ACC112 (cell line): ENCODE measurements around the gene GNA12.

Source experiments
- H2AFZ ChIP-seq: fragments of 200-600 bp; sonication (generic); one replicate; pipeline ENCODE4 v1.6.0; 2017; ENCODE audit warnings: antibody characterized with exemption, low read length; ENCODE audit not compliant: unreplicated experiment
- H3K27ac ChIP-seq: fragments of 200-600 bp; sonication (generic); 2 replicates; pipeline ENCODE4 v1.5.1; 2014; ENCODE audit warnings: low read depth, mild to moderate bottlenecking, antibody characterized with exemption, low read length, moderate library complexity
- H3K27me3 ChIP-seq: fragments of 200-600 bp; sonication (generic); 2 replicates; pipeline ENCODE4 v1.6.1; 2014; ENCODE audit warnings: mild to moderate bottlenecking, antibody characterized with exemption, low read length, moderate library complexity, mixed read lengths; ENCODE audit not compliant: insufficient read depth
- H3K36me3 ChIP-seq: fragments of 200-600 bp; sonication (generic); 2 replicates; pipeline ENCODE4 v1.6.1; 2016; ENCODE audit warnings: mild to moderate bottlenecking, antibody characterized with exemption, low read length, moderate library complexity, mixed read lengths; ENCODE audit not compliant: insufficient read depth
- H3K4me1 ChIP-seq: fragments of 200-600 bp; sonication (generic); one replicate; pipeline ENCODE4 v1.6.1; 2016; ENCODE audit warnings: low read length, mixed read lengths; ENCODE audit not compliant: insufficient read depth, unreplicated experiment, control insufficient read depth
- H3K4me3 ChIP-seq: fragments of 200-600 bp; sonication (generic); 2 replicates; pipeline ENCODE4 v1.5.1; 2014; ENCODE audit warnings: mild to moderate bottlenecking, low read depth, low read length
- H3K79me2 ChIP-seq: fragments of 200-600 bp; sonication (generic); one replicate; pipeline ENCODE4 v1.6.0; 2016; ENCODE audit warnings: low read length; ENCODE audit not compliant: control insufficient read depth, unreplicated experiment, insufficient read depth

Gene GNA12

GRCh38 chr7:2779051-2779450 is 65.1 kb downstream of the GNA12 start:
- no peak overlapping the region for H3K4me3 ChIP-seq
- no peaks in the 10 kb centered on the region for H3K79me2 ChIP-seq
- H3K4me1 ChIP-seq, result peaks cover 16% of the 10 kb centered on the region
- peak overlapping the region; percentile 22; the same call in 1 of the 2 replicates for H3K27ac ChIP-seq
- H3K27me3 ChIP-seq, result no peaks in the 10 kb centered on the region
- no peak overlapping the region for H2AFZ ChIP-seq
- H3K36me3 ChIP-seq, result peaks cover 20% of the 10 kb centered on the region

GRCh38 chr7:2777898-2778535 is 66.1 kb downstream of the GNA12 start:
- Histone ChIP-seq H2AFZ (no peak overlapping the region), H3K4me3 (no peak overlapping the region), H3K79me2 (no peaks in the 10 kb centered on the region), H3K36me3 (peaks cover 20% of the 10 kb centered on the region), H3K27me3 (no peaks in the 10 kb centered on the region), H3K27ac (no peak overlapping the region; the same call in 1 of the 2 replicates), H3K4me1 (peaks cover 16% of the 10 kb centered on the region)

- H2AFZ ChIP-seq, result no peak overlapping the region
- peaks cover 13% of the 10 kb centered on the region; the same call in 1 of the 2 replicates for H3K36me3 ChIP-seq
- no peak overlapping the region for H3K27ac ChIP-seq
- H3K4me3 ChIP-seq, result no peak overlapping the region
- peaks cover 5% of the 10 kb centered on the region for H3K79me2 ChIP-seq
- peaks cover 6% of the 10 kb centered on the region for H3K4me1 ChIP-seq
- no peaks in the 10 kb centered on the region for H3K27me3 ChIP-seq
Observed at GRCh38 chr7:2776401-2776800, 67.7 kb downstream of the GNA12 start.

GRCh38 chr7:2775785-2776184 is 68.3 kb downstream of the GNA12 start:
- H3K27ac ChIP-seq, result no peak overlapping the region
- peaks cover 6% of the 10 kb centered on the region for H3K4me1 ChIP-seq
- peaks cover 5% of the 10 kb centered on the region for H3K79me2 ChIP-seq
- H3K4me3 ChIP-seq, result no peak overlapping the region
- H3K27me3 ChIP-seq, result no peaks in the 10 kb centered on the region
- peaks cover 10% of the 10 kb centered on the region; the same call in 1 of the 2 replicates for H3K36me3 ChIP-seq
- no peak overlapping the region for H2AFZ ChIP-seq

GRCh38 chr7:2775376-2775775 is 68.7 kb downstream of the GNA12 start:
- Histone ChIP-seq H3K79me2 (peaks cover 7% of the 10 kb centered on the region), H3K36me3 (peaks cover 9% of the 10 kb centered on the region; the same call in 1 of the 2 replicates)

GRCh38 chr7:2774935-2775334 is 69.2 kb downstream of the GNA12 start:
- H3K4me1 ChIP-seq, result peaks cover 6% of the 10 kb centered on the region
- H3K4me3 ChIP-seq, result no peak overlapping the region
- no peaks in the 10 kb centered on the region for H3K27me3 ChIP-seq
- peaks cover 8% of the 10 kb centered on the region for H3K79me2 ChIP-seq
- H3K27ac ChIP-seq, result no peak overlapping the region
- no peak overlapping the region for H2AFZ ChIP-seq
- H3K36me3 ChIP-seq, result peaks cover 9% of the 10 kb centered on the region; the same call in 1 of the 2 replicates

More at GRCh38 chr7:2775376-2775775, 68.7 kb downstream of the GNA12 start:
- no peak overlapping the region for H3K27ac ChIP-seq
- H3K27me3 ChIP-seq, result no peaks in the 10 kb centered on the region
- H3K4me3 ChIP-seq, result no peak overlapping the region
- peaks cover 6% of the 10 kb centered on the region for H3K4me1 ChIP-seq
- H2AFZ ChIP-seq, result no peak overlapping the region

- peaks cover 9% of the 10 kb centered on the region; the same call in 1 of the 2 replicates for H3K36me3 ChIP-seq
Observed at GRCh38 chr7:2774280-2774679, 69.8 kb downstream of the GNA12 start.

GRCh38 chr7:2773608-2774007 is 70.5 kb downstream of the GNA12 start:
- Histone ChIP-seq H3K27me3 (no peaks in the 10 kb centered on the region), H3K4me1 (no peaks in the 10 kb centered on the region), H3K36me3 (peaks cover 9% of the 10 kb centered on the region; the same call in 1 of the 2 replicates), H3K27ac (no peak overlapping the region), H3K79me2 (peaks cover 8% of the 10 kb centered on the region), H2AFZ (no peak overlapping the region), H3K4me3 (no peak overlapping the region)

More at GRCh38 chr7:2774280-2774679, 69.8 kb downstream of the GNA12 start:
- H2AFZ ChIP-seq, result no peak overlapping the region
- no peak overlapping the region for H3K27ac ChIP-seq
- H3K4me3 ChIP-seq, result no peak overlapping the region
- H3K79me2 ChIP-seq, result peaks cover 8% of the 10 kb centered on the region
- peaks cover 6% of the 10 kb centered on the region for H3K4me1 ChIP-seq
- no peaks in the 10 kb centered on the region for H3K27me3 ChIP-seq

- Histone ChIP-seq H3K4me3 (no peak overlapping the region), H3K36me3 (peaks cover 3% of the 10 kb centered on the region; the same call in 1 of the 2 replicates), H3K4me1 (no peaks in the 10 kb centered on the region), H3K27ac (no peak overlapping the region), H3K27me3 (no peaks in the 10 kb centered on the region), H2AFZ (no peak overlapping the region), H3K79me2 (peaks cover 10% of the 10 kb centered on the region)
Observed at GRCh38 chr7:2771274-2771731, 72.8 kb downstream of the GNA12 start.

- Histone ChIP-seq H3K36me3 (peaks cover 3% of the 10 kb centered on the region; the same call in 1 of the 2 replicates), H3K27me3 (no peaks in the 10 kb centered on the region), H3K27ac (no peak overlapping the region), H3K79me2 (peaks cover 29% of the 10 kb centered on the region), H3K4me3 (no peak overlapping the region), H3K4me1 (peaks cover 30% of the 10 kb centered on the region), H2AFZ (no peak overlapping the region)
Observed at GRCh38 chr7:2764621-2765020, 79.5 kb downstream of the GNA12 start.

- Histone ChIP-seq H3K27ac (peak overlapping the region; percentile 78), H3K4me1 (peaks cover 38% of the 10 kb centered on the region)
Observed at GRCh38 chr7:2763597-2763996, 80.5 kb downstream of the GNA12 start.

More at GRCh38 chr7:2763597-2763996, 80.5 kb downstream of the GNA12 start:
- Histone ChIP-seq H3K4me3 (peak overlapping the region; percentile 41), H2AFZ (no peak overlapping the region), H3K79me2 (peaks cover 33% of the 10 kb centered on the region), H3K27me3 (no peaks in the 10 kb centered on the region), H3K36me3 (peaks cover 3% of the 10 kb centered on the region; the same call in 1 of the 2 replicates)
